VCaP (cell line): ENCODE data around the gene KRTAP5-6.

Experiments used
- H3K27ac ChIP-seq: fragments of 450-650 bp; 2 replicates; pipeline ENCODE4 v1.5.1; 2017
- TF ChIP-seq, protein P1 (sequence below): fragments of 450-650 bp; conservative IDR thresholded peaks from 2 replicates; pipeline ENCODE4 v1.5.1; 2017; ENCODE audit warnings: mild to moderate bottlenecking, moderate library complexity

The KRTAP5-6 gene

DNA sequence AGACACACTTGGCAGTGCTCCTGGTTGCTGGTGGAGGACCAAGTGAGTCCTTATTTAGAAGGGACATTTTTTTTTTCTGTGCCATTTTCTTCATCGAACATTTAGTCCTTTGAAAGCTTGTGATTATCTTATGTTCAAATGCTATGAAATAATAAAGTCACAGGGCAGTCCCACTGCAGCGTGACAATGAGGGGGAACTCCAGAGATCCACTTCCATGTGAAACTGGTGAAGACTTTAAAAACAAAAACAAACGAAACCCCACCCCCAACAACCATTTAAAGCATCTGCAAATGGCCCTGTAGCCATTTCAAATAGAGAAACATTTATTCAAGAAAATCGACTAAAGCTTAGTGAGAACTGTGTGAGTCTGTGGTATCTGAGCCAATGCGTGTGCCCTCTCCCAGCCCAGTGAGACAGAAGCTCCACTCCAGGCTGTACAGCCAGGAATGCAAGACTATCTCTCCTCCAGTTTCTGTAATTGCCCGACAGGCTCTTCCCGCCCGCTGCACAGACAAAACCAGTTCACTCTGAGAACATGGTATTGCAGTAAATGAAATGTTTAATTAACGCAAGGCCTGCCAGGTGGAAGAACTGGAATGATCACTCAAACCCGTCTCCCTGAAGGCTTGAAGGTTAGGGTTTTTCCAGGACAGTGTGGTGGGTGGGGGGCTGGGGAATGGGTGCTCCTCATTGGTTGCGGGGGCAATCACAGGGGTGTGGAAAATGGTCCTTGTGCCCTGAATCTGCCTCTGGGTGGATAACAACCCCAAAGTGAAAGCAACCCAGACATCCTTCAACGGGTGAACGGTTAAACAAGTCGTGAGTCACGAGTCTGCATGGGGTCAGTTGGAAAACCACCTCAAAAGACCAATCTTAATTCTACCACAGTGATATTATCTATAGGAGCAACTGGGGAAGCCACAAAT lies 8.4 kb downstream of the KRTAP5-6 start:
- H3K27ac ChIP-seq = no peak overlapping the region
- TF ChIP-seq, protein P1, sequence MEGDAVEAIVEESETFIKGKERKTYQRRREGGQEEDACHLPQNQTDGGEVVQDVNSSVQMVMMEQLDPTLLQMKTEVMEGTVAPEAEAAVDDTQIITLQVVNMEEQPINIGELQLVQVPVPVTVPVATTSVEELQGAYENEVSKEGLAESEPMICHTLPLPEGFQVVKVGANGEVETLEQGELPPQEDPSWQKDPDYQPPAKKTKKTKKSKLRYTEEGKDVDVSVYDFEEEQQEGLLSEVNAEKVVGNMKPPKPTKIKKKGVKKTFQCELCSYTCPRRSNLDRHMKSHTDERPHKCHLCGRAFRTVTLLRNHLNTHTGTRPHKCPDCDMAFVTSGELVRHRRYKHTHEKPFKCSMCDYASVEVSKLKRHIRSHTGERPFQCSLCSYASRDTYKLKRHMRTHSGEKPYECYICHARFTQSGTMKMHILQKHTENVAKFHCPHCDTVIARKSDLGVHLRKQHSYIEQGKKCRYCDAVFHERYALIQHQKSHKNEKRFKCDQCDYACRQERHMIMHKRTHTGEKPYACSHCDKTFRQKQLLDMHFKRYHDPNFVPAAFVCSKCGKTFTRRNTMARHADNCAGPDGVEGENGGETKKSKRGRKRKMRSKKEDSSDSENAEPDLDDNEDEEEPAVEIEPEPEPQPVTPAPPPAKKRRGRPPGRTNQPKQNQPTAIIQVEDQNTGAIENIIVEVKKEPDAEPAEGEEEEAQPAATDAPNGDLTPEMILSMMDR = no peak

DNA sequence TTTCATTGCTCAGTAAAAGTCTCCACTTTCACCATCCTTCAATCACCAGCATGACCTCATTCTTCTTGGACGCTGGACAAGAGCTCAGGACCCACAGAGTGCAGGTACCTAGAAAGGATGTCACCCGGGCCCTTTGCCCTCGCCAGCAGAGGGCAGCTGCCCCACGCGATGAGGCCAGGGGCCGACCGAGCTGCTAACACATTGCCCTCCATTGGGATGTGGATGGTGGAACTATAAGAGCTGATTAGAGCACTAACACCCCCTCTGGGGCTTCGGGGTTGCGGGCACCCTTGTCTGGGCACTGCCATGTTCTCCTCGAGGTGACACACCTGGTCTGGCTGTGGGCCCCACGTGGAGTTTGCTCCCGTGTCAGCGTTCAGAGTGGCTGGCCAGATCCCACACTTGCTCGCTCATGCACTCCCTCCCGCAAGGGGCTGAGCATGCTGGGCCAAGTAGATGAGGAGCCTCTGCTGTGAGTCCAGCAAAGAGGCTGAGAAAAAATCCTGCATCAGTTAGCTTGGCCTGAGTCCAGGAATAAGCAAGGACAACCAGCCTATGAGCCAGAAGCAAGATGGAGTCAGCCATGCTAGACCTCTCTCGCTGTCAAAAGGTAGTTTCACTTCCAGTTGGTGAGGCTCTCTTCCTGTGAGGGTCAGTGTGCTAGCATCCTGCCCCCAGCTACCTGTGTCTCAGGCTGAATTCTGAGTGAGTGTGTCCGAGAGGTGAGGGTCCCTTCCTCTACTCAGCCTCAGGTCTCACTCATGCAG lies 9.8 kb downstream of the KRTAP5-6 start:
- H3K27ac ChIP-seq = no peak overlapping the region
- TF ChIP-seq, protein P1 = no peak

DNA sequence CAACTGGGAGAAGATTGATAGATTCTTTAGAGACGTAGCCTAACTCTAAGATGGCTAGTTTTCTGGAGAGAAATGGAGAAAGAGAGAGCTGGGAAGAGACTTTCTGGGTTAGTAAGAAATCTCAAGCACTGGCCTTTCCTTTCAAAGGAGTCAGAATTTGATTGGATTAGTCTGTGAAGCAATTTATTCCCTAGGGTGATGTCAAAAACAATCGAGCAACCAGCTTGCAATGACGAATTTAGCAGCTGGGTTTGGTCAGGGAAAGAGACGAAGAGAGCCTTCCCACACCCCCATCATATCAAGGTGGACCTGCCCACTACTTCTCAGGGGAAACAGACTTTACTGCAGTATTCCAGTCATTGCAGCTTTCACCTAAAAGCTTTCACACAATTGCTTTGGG lies 10.8 kb downstream of the KRTAP5-6 start:
- no peak overlapping the region for H3K27ac ChIP-seq
- TF ChIP-seq, protein P1 = no peak

DNA sequence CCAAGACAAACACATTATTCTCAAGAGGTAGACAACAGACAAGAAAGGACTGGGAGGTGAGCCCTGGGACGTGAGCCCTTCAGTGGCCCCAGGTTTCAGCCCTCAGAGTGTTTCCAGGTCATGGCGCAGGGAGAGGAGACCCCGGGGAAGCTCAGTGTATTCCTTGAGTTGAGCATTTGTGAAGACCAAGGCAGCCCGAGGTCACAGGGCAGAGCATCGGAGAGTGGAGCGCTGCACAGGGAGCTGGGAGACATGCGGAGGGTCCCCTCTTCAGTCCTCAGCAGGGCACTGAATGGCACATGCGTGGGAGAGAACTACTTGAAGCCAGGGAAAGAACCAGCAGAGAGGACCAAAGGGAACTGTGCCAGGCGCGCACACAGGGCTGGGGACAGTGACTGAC lies 11.7 kb downstream of the KRTAP5-6 start:
- TF ChIP-seq, protein P1 = no peak

DNA sequence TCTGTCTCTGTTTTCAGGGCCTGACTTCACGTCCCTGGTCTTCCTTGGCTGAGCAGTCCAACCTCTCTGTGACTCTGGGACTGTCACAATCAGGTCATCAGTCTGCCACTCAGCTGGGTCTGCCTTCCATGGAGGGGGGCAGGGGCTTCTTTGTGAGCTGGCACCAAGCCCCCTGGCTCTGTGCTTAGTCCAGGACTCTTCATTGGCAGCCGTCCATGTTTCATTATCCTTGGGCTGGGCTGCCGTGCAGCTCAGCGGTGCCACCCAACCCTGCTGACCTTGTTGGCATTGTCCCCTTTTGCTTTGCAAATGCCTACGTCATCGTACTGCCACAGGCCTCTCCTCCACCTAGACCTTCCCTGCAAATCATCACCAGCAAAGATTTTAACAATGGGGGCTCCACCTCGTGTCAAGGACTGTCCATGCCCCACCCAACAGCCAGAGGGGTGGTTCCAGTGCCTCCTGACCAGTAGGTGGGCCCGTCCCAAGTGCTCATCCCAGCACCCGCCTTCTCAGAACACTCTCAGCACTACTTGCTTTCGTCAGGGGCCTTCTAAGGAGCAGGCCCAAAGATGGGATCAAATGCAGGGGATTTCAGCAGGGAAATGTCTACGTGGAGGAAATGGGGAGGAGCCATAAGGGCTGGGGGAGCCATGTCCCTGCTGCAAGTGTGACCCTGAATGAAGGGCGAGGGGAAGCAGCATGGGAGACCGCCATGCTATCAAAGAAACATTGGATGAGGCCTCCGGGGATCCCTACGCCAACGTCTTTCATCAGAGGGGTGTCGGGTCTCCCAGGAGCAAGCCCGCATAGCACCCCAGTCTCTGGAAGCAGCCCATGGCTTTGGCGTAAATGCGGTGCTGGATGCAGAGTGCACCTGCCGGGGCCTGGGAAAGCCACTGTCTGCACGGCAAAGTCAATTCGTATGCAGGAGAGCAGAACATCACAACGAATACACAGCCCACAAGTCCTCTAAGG lies 18.2 kb downstream of the KRTAP5-6 start:
- no peak overlapping the region for H3K27ac ChIP-seq
- TF ChIP-seq, protein P1 = no peak

More for the DNA sequence above, 11.7 kb downstream of the KRTAP5-6 start:
- H3K27ac ChIP-seq = no peak overlapping the region

DNA sequence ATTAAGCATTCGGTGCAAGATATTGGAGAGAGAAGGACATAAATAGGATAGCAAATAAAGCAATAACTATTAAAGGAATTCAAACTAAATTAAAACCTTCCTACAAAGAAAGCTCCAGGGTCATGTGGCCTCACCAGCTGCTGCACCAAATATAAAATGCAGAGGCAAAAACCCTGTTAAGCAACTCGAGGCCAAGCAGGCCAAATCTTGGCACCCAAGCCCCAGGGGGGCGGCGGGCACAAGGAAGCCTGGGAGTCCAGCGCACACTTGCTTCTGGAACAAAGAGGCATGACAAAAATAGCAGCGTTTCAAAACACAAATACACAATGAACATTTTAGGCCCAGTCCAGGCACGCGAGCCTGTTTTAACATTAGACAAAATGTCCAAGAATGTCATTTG lies 20.8 kb downstream of the KRTAP5-6 start:
- TF ChIP-seq, protein P1 = no peak
- no peak overlapping the region for H3K27ac ChIP-seq
